ENCODE data around the gene CYP1A2. TPM values are rescaled to one million over a fixed set of nuclear protein-coding genes. Genes with fewer than 3 reads are reported as not detected.

The CYP1A2 gene
- total RNA-seq, 2 donors from 2014 or later, result not detected

DNA sequence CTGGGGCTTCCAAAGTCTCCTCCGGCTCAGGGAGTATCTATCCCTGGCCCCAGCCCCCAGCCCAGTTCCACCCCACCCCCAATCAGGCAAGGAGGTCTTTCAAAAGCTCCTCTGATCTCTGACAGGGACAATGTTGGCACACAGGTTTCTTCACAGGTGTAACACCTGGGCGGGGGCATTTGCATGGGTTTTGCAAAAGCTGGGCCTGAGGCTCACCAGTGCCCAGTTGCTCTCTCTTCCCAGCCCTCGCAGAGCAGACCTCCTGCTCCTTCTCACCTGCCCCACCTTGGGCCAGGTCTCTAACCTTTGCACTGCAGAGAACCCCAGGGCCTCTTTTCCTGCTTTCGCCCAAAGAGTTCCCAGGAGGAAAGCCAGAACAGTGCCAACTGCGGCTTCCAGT lies 24.7 kb downstream of the CYP1A2 start:
- no peak overlapping the region for H3K4me3 Mint-ChIP-seq
- DNase-seq (no peak), ATAC-seq (replicated peaks in 1 of 2) (no peak)
- H3K9me3 Mint-ChIP-seq, result no peaks in the 10 kb centered on the region
- peaks cover 71% of the 10 kb centered on the region for H3K4me1 Mint-ChIP-seq (ENCODE audit: low read depth)
- no peak overlapping the region for H3K27ac Mint-ChIP-seq
- H3K27me3 Mint-ChIP-seq (ENCODE audit: low read depth), result peaks cover 6% of the 10 kb centered on the region
- H3K36me3 Mint-ChIP-seq (ENCODE audit: insufficient read depth in 2 of 2), result no peaks in the 10 kb centered on the region

GRCh38 chr15:74773731-74774252 lies 25.1 kb downstream of the CYP1A2 start:
- no peak overlapping the region for H3K27ac Mint-ChIP-seq
- no peaks in the 10 kb centered on the region for H3K9me3 Mint-ChIP-seq
- peaks cover 2% of the 10 kb centered on the region for H3K27me3 Mint-ChIP-seq (ENCODE audit: low read depth)
- ATAC-seq (replicated peaks in 1 of 2), result no peak
- no peak for DNase-seq
- no peaks in the 10 kb centered on the region for H3K36me3 Mint-ChIP-seq (ENCODE audit: insufficient read depth in 2 of 2)
- H3K4me3 Mint-ChIP-seq, result no peak overlapping the region
- H3K4me1 Mint-ChIP-seq (ENCODE audit: low read depth), result peaks cover 72% of the 10 kb centered on the region

- no peaks in the 10 kb centered on the region for H3K9me3 Mint-ChIP-seq
- H3K36me3 Mint-ChIP-seq (ENCODE audit: insufficient read depth in 2 of 2), result peaks cover 0 to 1% of the 10 kb centered on the region in 2 donors
- H3K4me1 Mint-ChIP-seq (ENCODE audit: low read depth), result peaks cover 82% of the 10 kb centered on the region
- no peaks in the 10 kb centered on the region for H3K27me3 Mint-ChIP-seq (ENCODE audit: low read depth)
- DNase-seq (no peak), ATAC-seq (replicated peaks in 1 of 2) (no peak)
- H3K27ac Mint-ChIP-seq, result no peak overlapping the region
- H3K4me3 Mint-ChIP-seq, result no peak overlapping the region
Observed at GRCh38 chr15:74775132-74775562, 26.5 kb downstream of the CYP1A2 start.

DNA sequence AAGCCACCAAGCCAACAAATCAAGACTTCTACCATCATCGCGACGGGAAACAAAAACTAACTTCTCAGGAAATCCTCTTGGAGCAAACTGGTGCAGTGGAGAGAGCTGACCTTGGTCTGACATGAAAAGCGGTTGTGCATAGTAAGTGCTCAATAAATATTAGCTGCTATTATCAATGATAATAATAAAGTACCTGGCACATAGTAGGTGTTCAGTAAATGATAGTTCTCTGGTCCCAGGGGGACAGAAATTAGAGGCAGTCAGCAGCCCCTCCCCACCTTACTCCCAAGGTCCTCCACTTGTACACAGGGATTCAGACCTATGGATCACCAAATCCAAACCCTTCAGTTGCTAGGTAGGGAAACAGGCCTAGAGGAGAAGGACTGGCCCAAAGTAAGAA lies 27.2 kb downstream of the CYP1A2 start:
- Mint-ChIP-seq H3K27me3 (ENCODE audit: low read depth) (no peaks in the 10 kb centered on the region), H3K4me3 (peak overlapping the region; percentile 91 to 98), H3K27ac (peak overlapping the region; percentile 98), H3K4me1 (ENCODE audit: low read depth) (peaks cover 87% of the 10 kb centered on the region), H3K36me3 (ENCODE audit: insufficient read depth in 2 of 2) (peaks cover 0 to 1% of the 10 kb centered on the region in 2 donors), H3K9me3 (no peaks in the 10 kb centered on the region)
- ATAC-seq (replicated peaks in 1 of 2), result no peak
- no peak for DNase-seq

GRCh38 chr15:74776821-74777768 lies 28.4 kb downstream of the CYP1A2 start:
- DNase-seq, result peak; percentile 68 to 75
- Mint-ChIP-seq H3K27me3 (ENCODE audit: low read depth) (no peaks in the 10 kb centered on the region), H3K9me3 (no peaks in the 10 kb centered on the region), H3K36me3 (ENCODE audit: insufficient read depth in 2 of 2) (peaks cover 1 to 3% of the 10 kb centered on the region in 2 donors), H3K4me1 (ENCODE audit: low read depth) (peaks cover 83% of the 10 kb centered on the region), H3K27ac (peak overlapping the region; percentile 98), H3K4me3 (peak overlapping the region; percentile 91 to 98)
- ATAC-seq (replicated peaks in 1 of 2), result peak; percentile 41 to 54

GRCh38 chr15:74777769-74778598 lies 29.3 kb downstream of the CYP1A2 start:
- ATAC-seq (replicated peaks in 1 of 2), result peak in 1 of 2 donors; percentile 3
- no peak for DNase-seq
- peak overlapping the region; percentile 91 to 98 for H3K4me3 Mint-ChIP-seq
- peak overlapping the region; percentile 98 for H3K27ac Mint-ChIP-seq
- H3K27me3 Mint-ChIP-seq (ENCODE audit: low read depth), result no peaks in the 10 kb centered on the region
- peaks cover 83% of the 10 kb centered on the region for H3K4me1 Mint-ChIP-seq (ENCODE audit: low read depth)
- H3K9me3 Mint-ChIP-seq, result no peaks in the 10 kb centered on the region
- H3K36me3 Mint-ChIP-seq (ENCODE audit: insufficient read depth in 2 of 2), result peaks cover 1 to 3% of the 10 kb centered on the region in 2 donors

- no peaks in the 10 kb centered on the region for H3K9me3 Mint-ChIP-seq
- peak overlapping the region; percentile 98 for H3K27ac Mint-ChIP-seq
- DNase-seq, result no peak
- H3K4me3 Mint-ChIP-seq, result peak overlapping the region; percentile 91 to 98
- H3K36me3 Mint-ChIP-seq (ENCODE audit: insufficient read depth in 2 of 2), result peaks cover 1 to 6% of the 10 kb centered on the region in 2 donors
- peaks cover 83% of the 10 kb centered on the region for H3K4me1 Mint-ChIP-seq (ENCODE audit: low read depth)
- ATAC-seq (replicated peaks in 1 of 2), result no peak
- H3K27me3 Mint-ChIP-seq (ENCODE audit: low read depth), result no peaks in the 10 kb centered on the region
Observed at GRCh38 chr15:74778599-74778970, 29.9 kb downstream of the CYP1A2 start.

GRCh38 chr15:74779162-74779648 lies 30.6 kb downstream of the CYP1A2 start:
- Mint-ChIP-seq H3K4me1 (ENCODE audit: low read depth) (peaks cover 82% of the 10 kb centered on the region), H3K36me3 (ENCODE audit: insufficient read depth in 2 of 2) (peaks cover 1 to 8% of the 10 kb centered on the region in 2 donors), H3K27ac (peak overlapping the region; percentile 98), H3K4me3 (peak overlapping the region; percentile 91 to 98), H3K9me3 (no peaks in the 10 kb centered on the region), H3K27me3 (ENCODE audit: low read depth) (no peaks in the 10 kb centered on the region)
- ATAC-seq (replicated peaks in 1 of 2) (no peak), DNase-seq (no peak)

GRCh38 chr15:74780523-74781430 lies 32.1 kb downstream of the CYP1A2 start:
- Mint-ChIP-seq H3K4me1 (ENCODE audit: low read depth) (peaks cover 84% of the 10 kb centered on the region), H3K27me3 (ENCODE audit: low read depth) (no peaks in the 10 kb centered on the region), H3K9me3 (no peaks in the 10 kb centered on the region), H3K4me3 (peak overlapping the region; percentile 91 to 98), H3K36me3 (ENCODE audit: insufficient read depth in 2 of 2) (peaks cover 3 to 15% of the 10 kb centered on the region in 2 donors), H3K27ac (peak overlapping the region; percentile 98)
- ATAC-seq (replicated peaks in 1 of 2) (peak; percentile 32 to 33), DNase-seq (peak; percentile 57 to 60)

DNA sequence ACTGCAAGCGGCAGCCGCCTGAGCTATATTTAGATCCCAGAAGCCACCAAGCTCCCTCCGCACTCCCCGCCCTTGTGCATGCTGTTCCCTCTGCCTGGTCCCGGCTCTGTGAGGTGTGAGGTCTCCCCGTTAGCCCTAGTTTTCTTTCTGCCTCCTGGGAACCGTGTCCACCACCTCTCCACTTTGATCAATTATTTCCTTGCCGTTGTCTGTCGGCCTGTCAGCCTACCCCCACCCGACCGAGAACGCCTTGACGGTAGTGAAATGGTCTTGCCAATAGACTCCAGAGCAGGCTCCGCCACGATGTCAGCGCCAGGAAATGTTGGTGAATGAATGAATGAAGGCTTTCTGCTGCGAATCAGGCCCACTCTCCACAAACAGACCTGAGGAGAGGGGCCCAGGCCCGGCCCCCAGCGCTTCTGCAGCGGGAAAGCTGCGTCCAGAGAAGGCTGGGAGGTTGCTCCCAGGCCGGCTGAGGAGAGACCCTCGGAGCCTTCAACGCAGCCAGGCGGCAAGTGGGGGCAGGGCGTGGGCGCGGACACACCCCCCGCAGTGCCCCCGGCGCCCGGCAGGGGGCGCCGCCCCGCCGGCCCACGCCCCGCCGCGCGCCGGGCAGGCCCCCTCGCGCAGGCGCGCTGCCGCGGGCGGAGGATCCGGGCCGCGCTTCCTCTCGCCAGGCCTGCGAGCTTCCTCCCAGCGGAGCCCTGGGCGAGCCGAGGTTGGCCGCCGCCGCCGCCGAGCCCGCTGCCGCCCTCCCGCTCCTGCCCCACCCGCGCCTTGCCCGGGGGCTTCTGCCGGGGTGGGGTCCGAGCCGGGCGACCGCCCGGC lies 33.0 kb downstream of the CYP1A2 start, which contains the start of gene CSK:
TSS of gene CSK (plus strand) at position 650 of the 828 bp plus-strand sequence. CDS start 16,218 bp downstream, outside the sequence.
- H3K27ac Mint-ChIP-seq, result peak within 1 kb of the TSS; percentile 98
- H3K36me3 Mint-ChIP-seq (ENCODE audit: insufficient read depth in 2 of 2), result peaks cover 3 to 18% of the 10 kb centered on the region in 2 donors
- H3K27me3 Mint-ChIP-seq (ENCODE audit: low read depth), result no peaks in the 10 kb centered on the region
- ATAC-seq (replicated peaks in 1 of 2) (peak; percentile 61 to 65), DNase-seq (peak; percentile 83 to 89)
- no peaks in the 10 kb centered on the region for H3K9me3 Mint-ChIP-seq
- peak within 1 kb of the TSS; percentile 91 to 98 for H3K4me3 Mint-ChIP-seq
- peaks cover 82% of the 10 kb centered on the region for H3K4me1 Mint-ChIP-seq (ENCODE audit: low read depth)

Measured in activated T-cell treated with anti-CD3 and anti-CD28 coated beads, Interleukin-2, amount 50 U/mL, for 72 hours (primary cell).